ENCODE results near the gene KDM4F.
"Not testable (repeated sequence)": the region's sequence is repeated elsewhere in the genome, so short reads cannot be mapped to it uniquely, and the experiment has no call there.

DNA sequence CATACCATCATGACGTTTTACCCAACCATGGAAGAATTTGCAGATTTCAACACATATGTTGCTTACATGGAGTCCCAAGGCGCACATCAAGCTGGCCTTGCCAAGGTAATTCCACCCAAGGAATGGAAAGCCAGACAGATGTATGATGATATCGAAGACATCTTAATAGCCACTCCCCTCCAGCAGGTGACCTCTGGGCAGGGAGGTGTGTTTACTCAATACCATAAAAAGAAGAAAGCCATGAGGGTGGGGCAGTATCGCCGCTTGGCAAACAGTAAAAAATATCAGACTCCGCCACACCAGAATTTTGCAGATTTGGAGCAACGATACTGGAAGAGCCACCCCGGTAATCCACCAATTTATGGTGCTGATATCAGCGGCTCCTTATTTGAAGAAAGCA, 23.6 kb upstream of the KDM4F start:
- TF ChIP-seq, protein P1, sequence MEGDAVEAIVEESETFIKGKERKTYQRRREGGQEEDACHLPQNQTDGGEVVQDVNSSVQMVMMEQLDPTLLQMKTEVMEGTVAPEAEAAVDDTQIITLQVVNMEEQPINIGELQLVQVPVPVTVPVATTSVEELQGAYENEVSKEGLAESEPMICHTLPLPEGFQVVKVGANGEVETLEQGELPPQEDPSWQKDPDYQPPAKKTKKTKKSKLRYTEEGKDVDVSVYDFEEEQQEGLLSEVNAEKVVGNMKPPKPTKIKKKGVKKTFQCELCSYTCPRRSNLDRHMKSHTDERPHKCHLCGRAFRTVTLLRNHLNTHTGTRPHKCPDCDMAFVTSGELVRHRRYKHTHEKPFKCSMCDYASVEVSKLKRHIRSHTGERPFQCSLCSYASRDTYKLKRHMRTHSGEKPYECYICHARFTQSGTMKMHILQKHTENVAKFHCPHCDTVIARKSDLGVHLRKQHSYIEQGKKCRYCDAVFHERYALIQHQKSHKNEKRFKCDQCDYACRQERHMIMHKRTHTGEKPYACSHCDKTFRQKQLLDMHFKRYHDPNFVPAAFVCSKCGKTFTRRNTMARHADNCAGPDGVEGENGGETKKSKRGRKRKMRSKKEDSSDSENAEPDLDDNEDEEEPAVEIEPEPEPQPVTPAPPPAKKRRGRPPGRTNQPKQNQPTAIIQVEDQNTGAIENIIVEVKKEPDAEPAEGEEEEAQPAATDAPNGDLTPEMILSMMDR (IDR thresholded peaks at IDR 0.05): not testable (repeated sequence)
- not testable (repeated sequence) for TF ChIP-seq MAFK (IDR thresholded peaks at IDR 0.05; ENCODE audit: partially characterized antibody); MYC (IDR thresholded peaks at IDR 0.05; ENCODE audit: borderline replicate concordance, low read length); CEBPB (IDR thresholded peaks at IDR 0.05); POLR2A (IDR thresholded peaks at IDR 0.05; ENCODE audit: low read length); USF2 (IDR thresholded peaks at IDR 0.05); EHMT2 (IDR thresholded peaks at IDR 0.05; ENCODE audit: low read depth); ZSCAN20 (CRISPR knock-in tag; IDR thresholded peaks at IDR 0.05); RAD21 (conservative IDR thresholded peaks at IDR 0.05 in 1 of 2, IDR thresholded peaks at IDR 0.05 in 1 of 2); KDM1A (IDR thresholded peaks at IDR 0.05; ENCODE audit: low read depth); ATOH8 (CRISPR knock-in tag; IDR thresholded peaks at IDR 0.05; ENCODE audit: low read depth)

Data from A549 (cell line).